OCI-LY1 (cell line): ENCODE data around the gene DCLK1.

Experiments used
- H2AFZ ChIP-seq: fragments of 200-600 bp; sonication (generic), shearing (Covaris generic); 2 replicates; pipeline ENCODE4 v1.6.0; 2014; ENCODE audit warnings: antibody characterized with exemption, mild to moderate bottlenecking, low read length
- H3F3A ChIP-seq: fragments of 200-600 bp; sonication (generic), shearing (Covaris generic); 2 replicates; pipeline ENCODE4 v1.6.0; 2014; ENCODE audit warnings: mild to moderate bottlenecking, antibody characterized with exemption, low read length, moderate library complexity; ENCODE audit not compliant: insufficient read depth
- H3K27ac ChIP-seq: fragments of 200-600 bp; sonication (generic); 2 replicates; pipeline ENCODE4 v1.5.1; 2014; ENCODE audit warnings: low read length, mixed run types, mild to moderate bottlenecking, low read depth; ENCODE audit not compliant: poor library complexity, severe bottlenecking
- H3K27me3 ChIP-seq: fragments of 200-600 bp; sonication (generic); 2 replicates; pipeline ENCODE4 v1.6.0; 2014; ENCODE audit warnings: antibody characterized with exemption, mild to moderate bottlenecking, low read length, moderate library complexity; ENCODE audit not compliant: insufficient read depth
- H3K36me3 ChIP-seq: fragments of 200-600 bp; sonication (generic); 2 replicates; pipeline ENCODE4 v1.6.1; 2014; ENCODE audit warnings: mild to moderate bottlenecking, antibody characterized with exemption, low read length, moderate library complexity, mixed read lengths; ENCODE audit not compliant: insufficient read depth
- H3K4me1 ChIP-seq: fragments of 200-600 bp; sonication (generic); 2 replicates; pipeline ENCODE4 v1.5.1; 2014; ENCODE audit warnings: mild to moderate bottlenecking, low read length, moderate library complexity; ENCODE audit not compliant: insufficient read depth, severe bottlenecking
- H3K4me2 ChIP-seq: fragments of 200-600 bp; sonication (generic), shearing (Covaris generic); 2 replicates; pipeline ENCODE4 v1.6.1; 2014; ENCODE audit warnings: low read length
- H3K4me3 ChIP-seq: fragments of 200-600 bp; sonication (generic); 2 replicates; pipeline ENCODE4 v1.5.1; 2014; ENCODE audit warnings: low read length, low read depth, mild to moderate bottlenecking, mixed read lengths; ENCODE audit not compliant: poor library complexity, severe bottlenecking
- H3K79me2 ChIP-seq: fragments of 200-600 bp; shearing (Covaris generic); 2 replicates; pipeline ENCODE4 v1.6.1; 2016; ENCODE audit warnings: mixed run types, low read length, mixed read lengths; ENCODE audit not compliant: insufficient read depth
- H3K9ac ChIP-seq: fragments of 200-600 bp; sonication (generic), shearing (Covaris generic); 2 replicates; pipeline ENCODE4 v1.6.1; 2014; ENCODE audit warnings: mild to moderate bottlenecking, low read length, mixed read lengths
- H3K9me2 ChIP-seq: fragments of 200-600 bp; sonication (generic), shearing (Covaris generic); 2 replicates; pipeline ENCODE4 v1.6.1; 2014; ENCODE audit warnings: low read depth, mild to moderate bottlenecking, low read length, mixed read lengths
- H3K9me3 ChIP-seq: fragments of 200-600 bp; shearing (Covaris generic); 2 replicates; pipeline ENCODE4 v1.6.1; 2014; ENCODE audit warnings: low read length, mixed read lengths
- H4K20me1 ChIP-seq: fragments of 200-600 bp; sonication (generic), shearing (Covaris generic); 2 replicates; pipeline ENCODE4 v1.6.0; 2016; ENCODE audit warnings: mild to moderate bottlenecking, low read length; ENCODE audit not compliant: insufficient read depth
- CTCF ChIP-seq: fragments of 200-600 bp; sonication (generic), shearing (Covaris generic); IDR thresholded peaks from 2 replicates; pipeline ENCODE4 v1.5.1; 2017; ENCODE audit warnings: mild to moderate bottlenecking, antibody characterized with exemption, low read length, moderate library complexity, mixed read lengths
- EZH2 ChIP-seq: fragments of 200-600 bp; sonication (generic), shearing (Covaris generic); IDR thresholded peaks from 2 replicates; pipeline ENCODE4 v1.8.0; 2017; ENCODE audit warnings: borderline replicate concordance, mixed run types, mild to moderate bottlenecking, antibody characterized with exemption, low read length, moderate library complexity, mixed read lengths

DCLK1 gene

GRCh38 chr13:35761440-35762252 is 369.5 kb downstream of the DCLK1 start:
- no peak overlapping the region for H3K9ac ChIP-seq
- H3K4me2 ChIP-seq, result no peak overlapping the region
- H3K79me2 ChIP-seq, result no peaks in the 10 kb centered on the region
- no peaks in the 10 kb centered on the region for H4K20me1 ChIP-seq
- no peaks in the 10 kb centered on the region for H3K9me3 ChIP-seq
- no peaks in the 10 kb centered on the region for H3K27me3 ChIP-seq
- no peaks in the 10 kb centered on the region for H3K36me3 ChIP-seq
- H2AFZ ChIP-seq, result no peak overlapping the region
- no peak overlapping the region for H3K4me3 ChIP-seq
- H3K27ac ChIP-seq, result no peak overlapping the region
- no peaks in the 10 kb centered on the region for H3F3A ChIP-seq
- TF ChIP-seq CTCF (no peak), EZH2 (no peak)
- no peaks in the 10 kb centered on the region for H3K4me1 ChIP-seq
- no peaks in the 10 kb centered on the region for H3K9me2 ChIP-seq

- Histone ChIP-seq H3K27ac (no peak overlapping the region), H3K4me3 (no peak overlapping the region)
- TF ChIP-seq EZH2 (no peak), CTCF (no peak)
Measured at GRCh38 chr13:35760735-35761281, 370.4 kb downstream of the DCLK1 start.

GRCh38 chr13:35747594-35747993 is 383.6 kb downstream of the DCLK1 start:
- Histone ChIP-seq H3F3A (no peaks in the 10 kb centered on the region), H2AFZ (no peak overlapping the region), H3K9me3 (no peaks in the 10 kb centered on the region), H3K4me1 (no peaks in the 10 kb centered on the region), H3K9ac (no peak overlapping the region), H3K9me2 (no peaks in the 10 kb centered on the region), H3K4me2 (no peak overlapping the region), H3K4me3 (no peak overlapping the region), H3K79me2 (no peaks in the 10 kb centered on the region), H3K27ac (no peak overlapping the region), H3K36me3 (no peaks in the 10 kb centered on the region), H4K20me1 (no peaks in the 10 kb centered on the region), H3K27me3 (no peaks in the 10 kb centered on the region)
- TF ChIP-seq EZH2 (no peak), CTCF (no peak)

More at GRCh38 chr13:35760735-35761281, 370.4 kb downstream of the DCLK1 start:
- H3K27me3 ChIP-seq, result no peaks in the 10 kb centered on the region
- H3K9ac ChIP-seq, result no peak overlapping the region
- H3F3A ChIP-seq, result no peaks in the 10 kb centered on the region
- no peaks in the 10 kb centered on the region for H4K20me1 ChIP-seq
- H3K4me2 ChIP-seq, result no peak overlapping the region
- H3K9me3 ChIP-seq, result no peaks in the 10 kb centered on the region
- no peaks in the 10 kb centered on the region for H3K9me2 ChIP-seq
- H2AFZ ChIP-seq, result no peak overlapping the region
- H3K4me1 ChIP-seq, result no peaks in the 10 kb centered on the region
- no peaks in the 10 kb centered on the region for H3K36me3 ChIP-seq
- H3K79me2 ChIP-seq, result no peaks in the 10 kb centered on the region
